Ishikawa (cell line): ENCODE data around the gene PTGS2.

Experiments
- CEBPB ChIP-seq: IDR thresholded peaks from 2 replicates; pipeline ENCODE4 v1.6.1; 2012
- CREB1 ChIP-seq: IDR thresholded peaks from 2 replicates; pipeline ENCODE4 v1.6.1; 2012; ENCODE audit warnings: low read depth
- EGR1 ChIP-seq: IDR thresholded peaks from 2 replicates; pipeline ENCODE4 v1.6.1; 2012
- EP300 ChIP-seq: IDR thresholded peaks from 2 replicates; pipeline ENCODE4 v1.6.1; 2012; ENCODE audit warnings: borderline replicate concordance
- FOXM1 ChIP-seq: IDR thresholded peaks from 2 replicates; pipeline ENCODE4 v1.6.1; 2012; ENCODE audit warnings: low read depth, borderline replicate concordance
- NFIC ChIP-seq: IDR thresholded peaks from 2 replicates; pipeline ENCODE4 v1.6.1; 2012
- RAD21 ChIP-seq: IDR thresholded peaks from 2 replicates; pipeline ENCODE4 v1.6.1; 2012; ENCODE audit warnings: low read depth
- TAF1 ChIP-seq: IDR thresholded peaks from 2 replicates; pipeline ENCODE4 v1.6.1; 2012; ENCODE audit warnings: low read depth, mild to moderate bottlenecking
- TCF12 ChIP-seq: IDR thresholded peaks from 2 replicates; pipeline ENCODE4 v1.6.1; 2012; ENCODE audit warnings: low read depth
- TEAD4 ChIP-seq: IDR thresholded peaks from 2 replicates; pipeline ENCODE4 v1.6.1; 2012
- YY1 ChIP-seq: IDR thresholded peaks from 2 replicates; pipeline ENCODE4 v1.6.1; 2012; ENCODE audit warnings: low read depth
- ZBTB7A ChIP-seq: IDR thresholded peaks from 2 replicates; pipeline ENCODE4 v1.6.1; 2012; ENCODE audit warnings: low read depth
- TF ChIP-seq, protein P1 (sequence below): IDR thresholded peaks from 2 replicates; pipeline ENCODE4 v1.6.1; 2012
- TF ChIP-seq, protein P2 (sequence below): IDR thresholded peaks from 2 replicates; pipeline ENCODE4 v1.6.1; 2012
- TF ChIP-seq, protein P3 (sequence below): IDR thresholded peaks from 2 replicates; pipeline ENCODE4 v1.6.1; 2012; ENCODE audit warnings: low read depth, mild to moderate bottlenecking

PTGS2 gene

DNA sequence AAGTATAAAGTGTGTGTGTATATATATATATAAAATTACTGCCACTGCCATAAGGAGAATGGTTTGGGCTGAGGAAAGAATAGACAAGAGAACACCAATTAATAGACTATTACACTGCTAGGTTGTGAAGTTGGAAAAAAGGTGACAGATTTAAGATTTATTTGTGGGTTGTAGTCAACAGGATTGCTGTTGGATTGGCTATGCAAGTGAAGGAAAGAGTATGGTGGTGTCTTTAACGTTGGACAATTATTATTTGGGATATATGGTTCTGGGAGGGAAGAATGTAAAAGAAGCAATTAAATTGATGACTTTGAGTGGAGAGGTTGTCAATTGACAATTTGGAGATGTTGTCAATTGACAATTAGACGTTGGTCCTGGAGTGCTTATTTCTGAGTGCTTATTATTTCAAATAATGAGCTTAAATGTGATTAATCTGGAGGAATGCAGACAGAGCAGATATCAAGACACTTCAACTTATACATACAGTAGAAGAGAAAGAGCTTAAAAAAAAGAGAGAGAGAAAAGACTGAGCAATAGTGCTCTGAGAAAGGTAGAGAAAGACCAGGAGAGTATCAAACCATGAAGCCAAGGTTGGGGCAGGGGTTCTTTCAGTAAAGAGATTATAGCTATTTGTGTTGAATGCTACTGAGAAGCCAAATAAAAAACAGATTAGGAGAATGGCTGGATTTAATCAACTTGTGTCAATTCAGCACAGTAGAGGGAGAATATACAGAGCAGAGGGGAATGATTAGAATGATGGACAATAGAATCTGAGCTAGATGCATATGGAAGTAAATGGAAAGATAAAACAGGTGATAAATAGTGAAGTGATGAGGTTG is 9.7 kb downstream of the PTGS2 start:
- TF ChIP-seq YY1 (no peak), TAF1 (no peak), CREB1 (no peak), FOXM1 (no peak), ZBTB7A (no peak), EP300 (no peak), TCF12 (no peak), CEBPB (no peak), NFIC (no peak), EGR1 (no peak), TEAD4 (no peak)
- TF ChIP-seq, protein P1, sequence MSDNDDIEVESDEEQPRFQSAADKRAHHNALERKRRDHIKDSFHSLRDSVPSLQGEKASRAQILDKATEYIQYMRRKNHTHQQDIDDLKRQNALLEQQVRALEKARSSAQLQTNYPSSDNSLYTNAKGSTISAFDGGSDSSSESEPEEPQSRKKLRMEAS = no peak
- TF ChIP-seq, protein P2, sequence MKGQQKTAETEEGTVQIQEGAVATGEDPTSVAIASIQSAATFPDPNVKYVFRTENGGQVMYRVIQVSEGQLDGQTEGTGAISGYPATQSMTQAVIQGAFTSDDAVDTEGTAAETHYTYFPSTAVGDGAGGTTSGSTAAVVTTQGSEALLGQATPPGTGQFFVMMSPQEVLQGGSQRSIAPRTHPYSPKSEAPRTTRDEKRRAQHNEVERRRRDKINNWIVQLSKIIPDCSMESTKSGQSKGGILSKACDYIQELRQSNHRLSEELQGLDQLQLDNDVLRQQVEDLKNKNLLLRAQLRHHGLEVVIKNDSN = no peak
- TF ChIP-seq, protein P3, sequence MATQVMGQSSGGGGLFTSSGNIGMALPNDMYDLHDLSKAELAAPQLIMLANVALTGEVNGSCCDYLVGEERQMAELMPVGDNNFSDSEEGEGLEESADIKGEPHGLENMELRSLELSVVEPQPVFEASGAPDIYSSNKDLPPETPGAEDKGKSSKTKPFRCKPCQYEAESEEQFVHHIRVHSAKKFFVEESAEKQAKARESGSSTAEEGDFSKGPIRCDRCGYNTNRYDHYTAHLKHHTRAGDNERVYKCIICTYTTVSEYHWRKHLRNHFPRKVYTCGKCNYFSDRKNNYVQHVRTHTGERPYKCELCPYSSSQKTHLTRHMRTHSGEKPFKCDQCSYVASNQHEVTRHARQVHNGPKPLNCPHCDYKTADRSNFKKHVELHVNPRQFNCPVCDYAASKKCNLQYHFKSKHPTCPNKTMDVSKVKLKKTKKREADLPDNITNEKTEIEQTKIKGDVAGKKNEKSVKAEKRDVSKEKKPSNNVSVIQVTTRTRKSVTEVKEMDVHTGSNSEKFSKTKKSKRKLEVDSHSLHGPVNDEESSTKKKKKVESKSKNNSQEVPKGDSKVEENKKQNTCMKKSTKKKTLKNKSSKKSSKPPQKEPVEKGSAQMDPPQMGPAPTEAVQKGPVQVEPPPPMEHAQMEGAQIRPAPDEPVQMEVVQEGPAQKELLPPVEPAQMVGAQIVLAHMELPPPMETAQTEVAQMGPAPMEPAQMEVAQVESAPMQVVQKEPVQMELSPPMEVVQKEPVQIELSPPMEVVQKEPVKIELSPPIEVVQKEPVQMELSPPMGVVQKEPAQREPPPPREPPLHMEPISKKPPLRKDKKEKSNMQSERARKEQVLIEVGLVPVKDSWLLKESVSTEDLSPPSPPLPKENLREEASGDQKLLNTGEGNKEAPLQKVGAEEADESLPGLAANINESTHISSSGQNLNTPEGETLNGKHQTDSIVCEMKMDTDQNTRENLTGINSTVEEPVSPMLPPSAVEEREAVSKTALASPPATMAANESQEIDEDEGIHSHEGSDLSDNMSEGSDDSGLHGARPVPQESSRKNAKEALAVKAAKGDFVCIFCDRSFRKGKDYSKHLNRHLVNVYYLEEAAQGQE = no peak

DNA sequence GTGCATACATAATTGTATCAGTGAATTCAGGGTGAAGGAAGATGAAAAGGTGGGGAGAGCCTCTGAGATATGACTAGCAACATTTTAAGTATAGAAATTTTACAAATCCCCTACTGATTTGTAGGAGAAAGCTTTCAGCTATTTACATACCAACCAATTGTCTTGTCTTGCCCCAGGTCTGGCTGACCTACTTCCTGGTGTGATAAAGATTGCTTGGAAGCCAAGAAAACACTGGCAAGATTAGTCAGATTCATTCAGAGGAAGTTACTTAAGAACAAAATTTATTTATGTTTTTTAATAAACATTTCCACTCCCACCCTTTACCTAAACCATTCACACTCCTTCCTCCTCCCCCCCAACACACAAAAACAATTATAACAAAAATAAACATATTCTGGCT is 17.5 kb downstream of the PTGS2 start:
- no peak for TF ChIP-seq YY1
- no peak for TF ChIP-seq RAD21
- TF ChIP-seq, protein P2 = no peak
- TF ChIP-seq TCF12 = no peak

DNA sequence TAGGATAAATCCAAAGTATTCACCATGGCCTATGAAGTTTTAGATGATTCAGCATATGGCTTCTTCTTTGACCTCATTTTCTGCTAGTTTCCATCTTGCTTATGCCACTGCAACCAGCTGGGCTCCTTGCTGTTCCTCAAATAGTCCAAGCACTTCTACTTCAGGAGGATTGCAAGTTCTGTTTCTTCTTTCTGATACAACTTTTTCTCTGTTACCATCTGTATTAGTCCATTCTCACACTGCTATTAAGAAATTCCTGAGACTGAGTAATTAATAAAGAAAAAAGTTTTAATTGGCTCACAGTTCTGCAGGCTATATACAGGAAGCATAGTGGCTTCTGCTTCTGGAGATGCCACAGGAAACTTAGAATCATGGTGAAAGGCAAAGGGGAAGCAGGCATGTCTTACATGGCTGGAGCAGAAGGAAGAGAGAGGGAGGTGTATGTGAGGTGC is 20.3 kb downstream of the PTGS2 start:
- TF ChIP-seq YY1 = no peak
- no peak for TF ChIP-seq CREB1
- TF ChIP-seq RAD21 = no peak
- no peak for TF ChIP-seq NFIC
- TF ChIP-seq EGR1 = no peak
- TF ChIP-seq TEAD4 = no peak
- TF ChIP-seq, protein P1 = no peak
- TF ChIP-seq CEBPB = no peak
- TF ChIP-seq ZBTB7A = no peak
- TF ChIP-seq, protein P2 = no peak
- TF ChIP-seq, protein P3 = no peak
- TF ChIP-seq FOXM1 = no peak
- no peak for TF ChIP-seq EP300
- no peak for TF ChIP-seq TCF12
- TF ChIP-seq TAF1 = no peak

DNA sequence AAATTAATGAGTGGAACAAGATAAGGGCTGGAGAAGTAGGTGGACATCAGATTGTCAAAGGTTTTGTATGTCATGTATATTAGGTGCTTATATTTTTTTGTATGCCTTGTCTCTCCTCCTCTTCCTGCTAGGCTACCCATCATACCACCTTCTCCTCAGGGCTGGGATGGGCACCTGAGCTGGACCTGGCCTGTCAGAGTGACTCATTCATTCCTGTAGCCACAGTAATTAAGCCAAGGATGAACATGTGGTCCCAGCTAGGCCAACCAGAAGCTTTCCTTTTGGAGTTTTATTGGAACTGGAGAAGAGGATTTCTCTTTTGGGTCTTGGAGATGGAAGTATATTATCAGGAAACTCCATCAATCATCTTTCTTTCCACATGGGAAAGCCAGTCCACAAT is 21.2 kb downstream of the PTGS2 start:
- no peak for TF ChIP-seq CREB1
- TF ChIP-seq TCF12 = no peak
- no peak for TF ChIP-seq YY1
- no peak for TF ChIP-seq EGR1
- no peak for TF ChIP-seq NFIC
- TF ChIP-seq, protein P1 = no peak
- no peak for TF ChIP-seq TAF1

DNA sequence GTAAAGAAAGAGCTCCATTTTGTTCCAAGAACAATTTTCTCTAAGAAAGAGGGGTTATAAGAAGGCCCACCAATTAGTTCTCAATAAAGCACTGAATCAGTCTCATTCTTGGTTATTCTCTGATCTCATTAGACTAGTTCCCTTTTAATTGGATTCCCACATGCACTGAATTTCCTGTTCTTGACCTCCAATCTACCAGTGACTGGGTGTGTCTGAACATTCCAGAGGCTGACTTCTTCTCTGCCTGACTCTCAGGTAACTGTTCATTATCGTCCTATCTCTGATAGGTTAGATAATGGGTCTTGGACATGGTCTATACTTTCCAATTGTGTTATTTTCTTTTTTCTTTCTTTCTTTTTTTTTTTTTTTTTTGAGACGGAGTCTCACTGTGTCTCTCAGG is 22.7 kb downstream of the PTGS2 start:
- TF ChIP-seq ZBTB7A (no peak), YY1 (no peak), RAD21 (no peak), CEBPB (no peak), CREB1 (no peak), NFIC (no peak), TAF1 (no peak), FOXM1 (no peak), TEAD4 (no peak), EP300 (no peak), EGR1 (no peak), TCF12 (no peak)
- TF ChIP-seq, protein P1 = no peak
- TF ChIP-seq, protein P3 = no peak
